ENCODE measurements around the gene LRP8.
A peak's percentile ranks its signal among the peaks of the same experiment; 100 is the strongest.

The LRP8 gene

GRCh38 chr1:53241828-53242227 lies 86.0 kb downstream of the LRP8 start:
- Histone ChIP-seq H2AFZ (ENCODE audit: low read depth, low read length, severe bottlenecking) (no peak overlapping the region), H3K27me3 (ENCODE audit: low read length) (no peaks in the 10 kb centered on the region), H3K9ac (ENCODE audit: low read length) (no peak overlapping the region), H3K79me2 (ENCODE audit: insufficient read depth, low read length) (peaks cover 14% of the 10 kb centered on the region), H3K27ac (ENCODE audit: low read depth, low read length) (no peak overlapping the region), H3K9me2 (replicated peaks; ENCODE audit: insufficient read depth, low read length) (no peaks in the 10 kb centered on the region), H3K36me3 (ENCODE audit: low read length) (peaks cover 17% of the 10 kb centered on the region), H3K4me2 (ENCODE audit: low read depth, low read length, poor library complexity, severe bottlenecking) (no peak overlapping the region), H3F3A (ENCODE audit: insufficient read depth) (peaks cover 26% of the 10 kb centered on the region), H3K9me3 (ENCODE audit: insufficient read depth, low read length) (no peaks in the 10 kb centered on the region), H4K20me1 (ENCODE audit: low read depth, low read length) (no peaks in the 10 kb centered on the region; the same call in 1 of the 2 replicates), H3K4me3 (ENCODE audit: insufficient read depth, low read length, poor library complexity, severe bottlenecking) (no peak overlapping the region)
- TF ChIP-seq EZH2phosphoT487 (conservative IDR thresholded peaks at IDR 0.05; ENCODE audit: low read length) (no peak), CTCF (IDR thresholded peaks at IDR 0.05; ENCODE audit: insufficient read depth, low read length, poor library complexity, severe bottlenecking) (no peak)

- Histone ChIP-seq H3F3A (ENCODE audit: insufficient read depth) (peaks cover 23% of the 10 kb centered on the region), H3K36me3 (ENCODE audit: low read length) (peaks cover 7% of the 10 kb centered on the region; the same call in 1 of the 2 replicates), H3K9me2 (replicated peaks; ENCODE audit: insufficient read depth, low read length) (no peaks in the 10 kb centered on the region), H3K9ac (ENCODE audit: low read length) (peak within 1 kb of the TSS; percentile 85), H3K4me2 (ENCODE audit: low read depth, low read length, poor library complexity, severe bottlenecking) (peak within 1 kb of the TSS; percentile 97), H3K27ac (ENCODE audit: low read depth, low read length) (0 out of 2 replicates have a peak within 1 kb of the TSS, but pooled peaks have one; percentile 20), H3K9me3 (ENCODE audit: insufficient read depth, low read length) (no peaks in the 10 kb centered on the region), H4K20me1 (ENCODE audit: low read depth, low read length) (no peaks in the 10 kb centered on the region; the same call in 1 of the 2 replicates), H3K27me3 (ENCODE audit: low read length) (no peaks in the 10 kb centered on the region), H3K79me2 (ENCODE audit: insufficient read depth, low read length) (peaks cover 34% of the 10 kb centered on the region), H3K4me3 (ENCODE audit: insufficient read depth, low read length, poor library complexity, severe bottlenecking) (peak within 1 kb of the TSS; percentile 95), H2AFZ (ENCODE audit: low read depth, low read length, severe bottlenecking) (peak within 1 kb of the TSS; percentile 78)
- TF ChIP-seq EZH2phosphoT487 (conservative IDR thresholded peaks at IDR 0.05; ENCODE audit: low read length): no peak
- no peak for TF ChIP-seq CTCF (IDR thresholded peaks at IDR 0.05; ENCODE audit: insufficient read depth, low read length, poor library complexity, severe bottlenecking)
Observed at GRCh38 chr1:53238197-53239155, 89.4 kb downstream of the LRP8 start, which contains the start of gene MAGOH. Gene MAGOH, minus strand, starts transcription at chr1:53238518. Its CDS starts 70 bp downstream, at chr1:53238448.

GRCh38 chr1:53237638-53238037 lies 90.2 kb downstream of the LRP8 start:
- TF ChIP-seq EZH2phosphoT487 (conservative IDR thresholded peaks at IDR 0.05; ENCODE audit: low read length) (no peak), CTCF (IDR thresholded peaks at IDR 0.05; ENCODE audit: insufficient read depth, low read length, poor library complexity, severe bottlenecking) (no peak)
- no peak overlapping the region for H3K27ac ChIP-seq (ENCODE audit: low read depth, low read length)
- H3F3A ChIP-seq (ENCODE audit: insufficient read depth): peaks cover 19% of the 10 kb centered on the region

More at GRCh38 chr1:53237638-53238037, 90.2 kb downstream of the LRP8 start:
- peaks cover 10% of the 10 kb centered on the region; the same call in 1 of the 2 replicates for H3K36me3 ChIP-seq (ENCODE audit: low read length)
- no peaks in the 10 kb centered on the region for H3K27me3 ChIP-seq (ENCODE audit: low read length)
- peak overlapping the region; percentile 95 for H3K4me3 ChIP-seq (ENCODE audit: insufficient read depth, low read length, poor library complexity, severe bottlenecking)
- no peaks in the 10 kb centered on the region for H3K9me3 ChIP-seq (ENCODE audit: insufficient read depth, low read length)
- peak overlapping the region; percentile 78 for H2AFZ ChIP-seq (ENCODE audit: low read depth, low read length, severe bottlenecking)
- peak overlapping the region; percentile 85 for H3K9ac ChIP-seq (ENCODE audit: low read length)
- no peaks in the 10 kb centered on the region; the same call in 1 of the 2 replicates for H4K20me1 ChIP-seq (ENCODE audit: low read depth, low read length)
- H3K79me2 ChIP-seq (ENCODE audit: insufficient read depth, low read length): peaks cover 34% of the 10 kb centered on the region
- no peaks in the 10 kb centered on the region for H3K9me2 ChIP-seq (replicated peaks; ENCODE audit: insufficient read depth, low read length)
- peak overlapping the region; percentile 97 for H3K4me2 ChIP-seq (ENCODE audit: low read depth, low read length, poor library complexity, severe bottlenecking)

Data from SU-DHL-6 (cell line).